ENCODE data around the gene SGCB. TPM values are rescaled to one million over a fixed set of nuclear protein-coding genes. Genes with fewer than 3 reads are reported as not detected.

SGCB gene
- total and polyA plus RNA-seq, 4 donors: 6.4 to 39.9 (median 15.5) TPM

GRCh38 chr4:52051213-52051614 is 13.1 kb upstream of the SGCB start, which contains the start of gene SPATA18:
SPATA18 (plus strand) TSS chr4:52051304; CDS start chr4:52051705, 401 bp downstream.
- Histone ChIP-seq H3K4me3 (peak within 1 kb of the TSS; percentile 46), H3K9ac (ENCODE audit: insufficient read depth in 1 of 2, low read length in 2 of 2) (peak within 1 kb of the TSS in 1 of 2 donors; percentile 17), H3K9me3 (ENCODE audit: control insufficient read depth in 4 of 4, insufficient read depth in 3 of 4, low read length in 3 of 4) (peaks cover 0 to 3% (median 0%) of the 10 kb centered on the region in 4 donors), H3K36me3 (ENCODE audit: control insufficient read depth in 4 of 4, insufficient read depth in 4 of 4, low read length in 4 of 4) (no peaks in the 10 kb centered on the region), H3K4me1 (ENCODE audit: control insufficient read depth in 5 of 5, insufficient read depth in 5 of 5, low read length in 5 of 5) (peaks cover 0 to 12% (median 4%) of the 10 kb centered on the region in 5 donors), H3K27ac (ENCODE audit: low read depth in 1 of 2, low read length in 1 of 2) (peak within 1 kb of the TSS in 1 of 2 donors; percentile 44), H3K27me3 (ENCODE audit: control insufficient read depth in 3 of 3, insufficient read depth in 3 of 3, low read length in 2 of 3) (peaks cover 0 to 49% (median 49%) of the 10 kb centered on the region in 3 donors)
- ATAC-seq (ENCODE audit: insufficient read depth, low FRiP score): no peak
- 0 to 2% methylated on average over 42 to 44 of the region's 44 CpGs for WGBS, 2 donors
- TF ChIP-seq CTCF (IDR thresholded peaks at IDR 0.05; ENCODE audit: control extremely low read depth, extremely low read depth): no peak
- DNase-seq: peak; percentile 3 to 23 (median 19)

GRCh38 chr4:52049266-52049665 is 11.2 kb upstream of the SGCB start:
- no peaks in the 10 kb centered on the region for H3K36me3 ChIP-seq (ENCODE audit: control insufficient read depth in 4 of 4, insufficient read depth in 4 of 4, low read length in 4 of 4)
- H3K27me3 ChIP-seq (ENCODE audit: control insufficient read depth in 3 of 3, insufficient read depth in 3 of 3, low read length in 2 of 3): peaks cover 0 to 49% (median 45%) of the 10 kb centered on the region in 3 donors
- no peak overlapping the region for H3K4me3 ChIP-seq
- no peak overlapping the region for H3K27ac ChIP-seq (ENCODE audit: low read depth in 1 of 2, low read length in 1 of 2)
- peaks cover 0 to 3% (median 0%) of the 10 kb centered on the region in 4 donors for H3K9me3 ChIP-seq (ENCODE audit: control insufficient read depth in 4 of 4, insufficient read depth in 3 of 4, low read length in 3 of 4)
- no peak for DNase-seq
- ATAC-seq (ENCODE audit: insufficient read depth, low FRiP score): no peak
- WGBS, 2 donors: 86% methylated on average over 5 of the region's 5 CpGs
- no peak for TF ChIP-seq CTCF (IDR thresholded peaks at IDR 0.05; ENCODE audit: control extremely low read depth, extremely low read depth)
- no peak overlapping the region for H3K9ac ChIP-seq (ENCODE audit: insufficient read depth in 1 of 2, low read length in 2 of 2)
- H3K4me1 ChIP-seq (ENCODE audit: control insufficient read depth in 5 of 5, insufficient read depth in 5 of 5, low read length in 5 of 5): peaks cover 0 to 12% (median 4%) of the 10 kb centered on the region in 5 donors

GRCh38 chr4:52045028-52045427 is 6.9 kb upstream of the SGCB start:
- Histone ChIP-seq H3K27ac (ENCODE audit: low read depth in 1 of 2, low read length in 1 of 2) (no peak overlapping the region), H3K4me3 (no peak overlapping the region), H3K4me1 (ENCODE audit: control insufficient read depth in 5 of 5, insufficient read depth in 5 of 5, low read length in 5 of 5) (no peaks in the 10 kb centered on the region), H3K36me3 (ENCODE audit: control insufficient read depth in 4 of 4, insufficient read depth in 4 of 4, low read length in 4 of 4) (no peaks in the 10 kb centered on the region), H3K9ac (ENCODE audit: insufficient read depth in 1 of 2, low read length in 2 of 2) (no peak overlapping the region), H3K9me3 (ENCODE audit: control insufficient read depth in 4 of 4, insufficient read depth in 3 of 4, low read length in 3 of 4) (no peaks in the 10 kb centered on the region), H3K27me3 (ENCODE audit: control insufficient read depth in 3 of 3, insufficient read depth in 3 of 3, low read length in 2 of 3) (peaks cover 0 to 21% (median 20%) of the 10 kb centered on the region in 3 donors)
- 99 to 100% methylated on average over 1 of the region's 1 CpG for WGBS, 2 donors
- no peak for DNase-seq
- no peak for TF ChIP-seq CTCF (IDR thresholded peaks at IDR 0.05; ENCODE audit: control extremely low read depth, extremely low read depth)
- no peak for ATAC-seq (ENCODE audit: insufficient read depth, low FRiP score)

GRCh38 chr4:52037689-52038102 is 403 bp downstream of the SGCB start:
- no peak for TF ChIP-seq CTCF (IDR thresholded peaks at IDR 0.05; ENCODE audit: control extremely low read depth, extremely low read depth)
- ATAC-seq (ENCODE audit: insufficient read depth, low FRiP score): peak; percentile 56
- 2 to 3% methylated on average over 18 to 25 of the region's 25 CpGs for WGBS, 2 donors
- Histone ChIP-seq H3K9me3 (ENCODE audit: control insufficient read depth in 4 of 4, insufficient read depth in 3 of 4, low read length in 3 of 4) (no peaks in the 10 kb centered on the region), H3K36me3 (ENCODE audit: control insufficient read depth in 4 of 4, insufficient read depth in 4 of 4, low read length in 4 of 4) (peaks cover 0 to under 1% (median 0%) of the 10 kb centered on the region in 4 donors), H3K9ac (ENCODE audit: insufficient read depth in 1 of 2, low read length in 2 of 2) (peak overlapping the region in 1 of 2 donors; percentile 65), H3K27ac (ENCODE audit: low read depth in 1 of 2, low read length in 1 of 2) (peak overlapping the region; percentile 47 to 84), H3K4me3 (peak overlapping the region; percentile 95), H3K27me3 (ENCODE audit: control insufficient read depth in 3 of 3, insufficient read depth in 3 of 3, low read length in 2 of 3) (peaks cover 0 to 7% (median 3%) of the 10 kb centered on the region in 3 donors), H3K4me1 (ENCODE audit: control insufficient read depth in 5 of 5, insufficient read depth in 5 of 5, low read length in 5 of 5) (peaks cover 3 to 18% (median 15%) of the 10 kb centered on the region in 5 donors)
- peak; percentile 69 to 75 (median 74) for DNase-seq
